SK-N-SH treated with all-trans-retinoic acid at 6 μM for 48 hours (cell line): Measurements from ENCODE around the gene POU2F1.

Experiments
- ATAC-seq: fragments of 200-7000 bp; cut with Tn5 transposase; 3 replicates; pipeline ENCODE4 v1.9.1; 2020; ENCODE audit warnings: mild to moderate bottlenecking, moderate library complexity
- ARNTL ChIP-seq: fragments of 450-650 bp; formaldehyde crosslinking; IDR thresholded peaks from 2 replicates; pipeline ENCODE4 v1.5.0; 2020; ENCODE audit warnings: low read depth, mild to moderate bottlenecking, moderate library complexity, borderline replicate concordance
- BACH2 ChIP-seq: fragments of 250-450 bp; sonication (Bioruptor Pico); IDR thresholded peaks from 2 replicates; pipeline ENCODE4 v1.9.0; 2021; ENCODE audit warnings: mild to moderate bottlenecking, borderline replicate concordance
- CREB5 ChIP-seq: fragments of 250-450 bp; sonication (Bioruptor Pico); IDR thresholded peaks from 2 replicates; pipeline ENCODE4 v1.5.1; 2020; ENCODE audit warnings: low read depth, mild to moderate bottlenecking, moderate library complexity
- CSDC2 ChIP-seq: fragments of 250-450 bp; sonication (Bioruptor Pico); IDR thresholded peaks from 2 replicates; pipeline ENCODE4 v1.5.0; 2020; ENCODE audit warnings: mild to moderate bottlenecking, moderate library complexity
- CSRNP3 ChIP-seq: fragments of 250-450 bp; sonication (Bioruptor Pico); IDR thresholded peaks from 2 replicates; pipeline ENCODE4 v1.5.1; 2021; ENCODE audit warnings: mild to moderate bottlenecking, moderate library complexity
- ESRRG ChIP-seq: fragments of 250-450 bp; sonication (Bioruptor Pico); IDR thresholded peaks from 2 replicates; pipeline ENCODE4 v1.6.1; 2021; ENCODE audit warnings: mild to moderate bottlenecking
- GLIS3 ChIP-seq: fragments of 250-450 bp; sonication (Bioruptor Pico); IDR thresholded peaks from 2 replicates; pipeline ENCODE4 v1.5.0; 2020; ENCODE audit warnings: mild to moderate bottlenecking, moderate library complexity
- ISL1 ChIP-seq: fragments of 250-450 bp; sonication (Bioruptor Pico); IDR thresholded peaks from 2 replicates; pipeline ENCODE4 v2.1.2; 2022; ENCODE audit warnings: mild to moderate bottlenecking, moderate library complexity
- OSR1 ChIP-seq: fragments of 250-450 bp; sonication (Bioruptor Pico); IDR thresholded peaks from 2 replicates; pipeline ENCODE4 v1.8.0; 2022; ENCODE audit warnings: moderate library complexity, mild to moderate bottlenecking, inconsistent platforms
- PATZ1 ChIP-seq: fragments of 250-450 bp; sonication (Bioruptor Pico); IDR thresholded peaks from 2 replicates; pipeline ENCODE4 v1.8.0; 2020; ENCODE audit warnings: mild to moderate bottlenecking, moderate library complexity, borderline replicate concordance
- POU6F1 ChIP-seq: fragments of 250-450 bp; sonication (Bioruptor Pico); IDR thresholded peaks from 2 replicates; pipeline ENCODE4 v1.8.0; 2021; ENCODE audit warnings: low read depth, mild to moderate bottlenecking, moderate library complexity, borderline replicate concordance
- PPARA ChIP-seq: fragments of 250-450 bp; sonication (Bioruptor Pico); IDR thresholded peaks from 2 replicates; pipeline ENCODE4 v1.5.0; 2020; ENCODE audit warnings: mild to moderate bottlenecking, borderline replicate concordance
- RARB ChIP-seq: fragments of 250-450 bp; sonication (Bioruptor Pico); IDR thresholded peaks from 2 replicates; pipeline ENCODE4 v1.8.0; 2021; ENCODE audit warnings: mild to moderate bottlenecking, moderate library complexity
- SNAI2 ChIP-seq: fragments of 250-450 bp; sonication (Bioruptor Pico); IDR thresholded peaks from 2 replicates; pipeline ENCODE4 v1.5.0; 2020; ENCODE audit warnings: mild to moderate bottlenecking, moderate library complexity
- TCF4 ChIP-seq: fragments of 250-450 bp; sonication (Bioruptor Pico); IDR thresholded peaks from 2 replicates; pipeline ENCODE4 v1.8.0; 2021; ENCODE audit warnings: mild to moderate bottlenecking, moderate library complexity, borderline replicate concordance
- TOX ChIP-seq: fragments of 250-450 bp; sonication (Bioruptor Pico); IDR thresholded peaks from 2 replicates; pipeline ENCODE4 v1.8.0; 2021; ENCODE audit warnings: mild to moderate bottlenecking, moderate library complexity, borderline replicate concordance
- TSHZ2 ChIP-seq: fragments of 250-450 bp; sonication (Bioruptor Pico); IDR thresholded peaks from 2 replicates; pipeline ENCODE4 v1.5.0; 2020; ENCODE audit warnings: mild to moderate bottlenecking, moderate library complexity
- ZC3H10 ChIP-seq: fragments of 250-450 bp; sonication (Bioruptor Pico); IDR thresholded peaks from 2 replicates; pipeline ENCODE4 v1.5.1; 2021; ENCODE audit warnings: mild to moderate bottlenecking, moderate library complexity
- ZFP3 ChIP-seq: fragments of 250-450 bp; sonication (Bioruptor Pico); IDR thresholded peaks from 2 replicates; pipeline ENCODE4 v1.5.0; 2020; ENCODE audit warnings: mild to moderate bottlenecking, moderate library complexity
- ZNF565 ChIP-seq: fragments of 450-650 bp; formaldehyde crosslinking; conservative IDR thresholded peaks from 2 replicates; pipeline ENCODE4 v1.5.0; 2020; ENCODE audit warnings: low read depth, mild to moderate bottlenecking, moderate library complexity
- ZNF70 ChIP-seq: fragments of 450-650 bp; formaldehyde crosslinking; IDR thresholded peaks from 2 replicates; pipeline ENCODE4 v1.5.0; 2020; ENCODE audit warnings: mild to moderate bottlenecking, moderate library complexity
- ZNF8 ChIP-seq: fragments of 450-650 bp; formaldehyde crosslinking; IDR thresholded peaks from 2 replicates; pipeline ENCODE4 v1.5.0; 2020; ENCODE audit warnings: mild to moderate bottlenecking, moderate library complexity

The POU2F1 gene

GRCh38 chr1:167247754-167248153 is 27.1 kb downstream of the POU2F1 start:
- ATAC-seq, result no peak
- TF ChIP-seq ZNF565 (CRISPR knock-in tag), result no peak
- no peak for TF ChIP-seq ZNF70 (CRISPR knock-in tag)
- TF ChIP-seq TOX (CRISPR knock-in tag), result no peak
- no peak for TF ChIP-seq ESRRG (CRISPR knock-in tag)
- TF ChIP-seq POU6F1, result no peak
- no peak for TF ChIP-seq GLIS3 (CRISPR knock-in tag)
- no peak for TF ChIP-seq CSDC2 (CRISPR knock-in tag)
- TF ChIP-seq BACH2 (CRISPR knock-in tag), result no peak
- TF ChIP-seq ZC3H10, result no peak

GRCh38 chr1:167248707-167249642 is 28.3 kb downstream of the POU2F1 start:
- no peak for TF ChIP-seq ZC3H10
- no peak for TF ChIP-seq ZNF8
- TF ChIP-seq ZFP3, result no peak
- no peak for TF ChIP-seq POU6F1
- no peak for TF ChIP-seq TCF4 (CRISPR knock-in tag)
- TF ChIP-seq ESRRG (CRISPR knock-in tag), result no peak
- peak; percentile 57 for ATAC-seq

- TF ChIP-seq POU6F1 (no peak), SNAI2 (CRISPR knock-in tag) (no peak), TOX (CRISPR knock-in tag) (no peak), OSR1 (CRISPR knock-in tag) (no peak)
- peak; percentile 30; the same call in 2 of the 3 replicates for ATAC-seq
These were observed 29.0 kb downstream of the POU2F1 start for GRCh38 chr1:167249702-167250101.

GRCh38 chr1:167250482-167250881 is 29.8 kb downstream of the POU2F1 start:
- TF ChIP-seq TCF4 (CRISPR knock-in tag), result no peak
- TF ChIP-seq CSDC2 (CRISPR knock-in tag), result no peak
- TF ChIP-seq RARB (CRISPR knock-in tag), result no peak
- no peak for TF ChIP-seq ESRRG (CRISPR knock-in tag)
- TF ChIP-seq TOX (CRISPR knock-in tag), result no peak
- no peak for TF ChIP-seq CREB5 (CRISPR knock-in tag)
- no peak for TF ChIP-seq TSHZ2 (CRISPR knock-in tag)
- TF ChIP-seq ZC3H10, result no peak
- TF ChIP-seq CSRNP3, result no peak
- no peak for TF ChIP-seq ZNF565 (CRISPR knock-in tag)
- TF ChIP-seq PPARA (CRISPR knock-in tag), result no peak
- TF ChIP-seq ISL1, result no peak
- no peak for TF ChIP-seq SNAI2 (CRISPR knock-in tag)
- no peak for TF ChIP-seq OSR1 (CRISPR knock-in tag)
- no peak for TF ChIP-seq ARNTL (CRISPR knock-in tag)
- no peak for TF ChIP-seq PATZ1 (CRISPR knock-in tag)
- no peak for ATAC-seq
